ENCODE measurements around the gene SBK3. TPM values are rescaled to one million over a fixed set of nuclear protein-coding genes. Genes with fewer than 3 reads are reported as not detected.
"Not testable (repeated sequence)": the region's sequence is repeated elsewhere in the genome, so short reads cannot be mapped to it uniquely, and the experiment has no call there.

SBK3 gene
- total RNA-seq, 6 donors from 2014 or later = 0.30 to 1.6 (median 0.94) TPM; not detected in 3

DNA sequence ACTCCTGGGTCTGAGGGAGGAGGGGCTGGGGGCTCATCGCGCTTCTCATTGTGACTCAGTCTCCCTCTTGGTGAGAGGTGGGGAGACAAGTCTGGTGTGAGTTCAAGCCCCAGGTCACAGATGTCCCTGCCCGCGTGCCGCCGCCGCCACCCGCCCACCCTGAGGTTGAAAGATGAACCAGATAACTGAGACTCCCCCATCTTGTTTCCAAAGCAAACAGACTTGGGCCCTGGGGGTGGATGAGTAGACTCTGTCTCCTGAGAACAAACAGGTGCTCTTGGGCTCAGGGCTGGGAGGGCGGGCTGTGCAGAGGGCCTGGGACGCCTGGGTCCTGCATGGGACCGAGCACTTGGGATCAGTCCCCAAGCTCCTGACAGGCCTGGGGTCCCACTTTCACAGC, 9.0 kb downstream of the SBK3 start:
- DNase-seq (no peak), ATAC-seq (ENCODE audit: low FRiP score in 2 of 2) (no peak)
- no peaks in the 10 kb centered on the region for H3K9me3 ChIP-seq
- 92 to 93% methylated on average over 2 to 8 of the region's 11 CpGs for WGBS, 2 donors
- H3K36me3 ChIP-seq = no peaks in the 10 kb centered on the region
- no peak overlapping the region for H3K27ac ChIP-seq
- H3K27me3 ChIP-seq = no peaks in the 10 kb centered on the region
- no peaks in the 10 kb centered on the region for H3K4me1 ChIP-seq
- TF ChIP-seq, protein P1, sequence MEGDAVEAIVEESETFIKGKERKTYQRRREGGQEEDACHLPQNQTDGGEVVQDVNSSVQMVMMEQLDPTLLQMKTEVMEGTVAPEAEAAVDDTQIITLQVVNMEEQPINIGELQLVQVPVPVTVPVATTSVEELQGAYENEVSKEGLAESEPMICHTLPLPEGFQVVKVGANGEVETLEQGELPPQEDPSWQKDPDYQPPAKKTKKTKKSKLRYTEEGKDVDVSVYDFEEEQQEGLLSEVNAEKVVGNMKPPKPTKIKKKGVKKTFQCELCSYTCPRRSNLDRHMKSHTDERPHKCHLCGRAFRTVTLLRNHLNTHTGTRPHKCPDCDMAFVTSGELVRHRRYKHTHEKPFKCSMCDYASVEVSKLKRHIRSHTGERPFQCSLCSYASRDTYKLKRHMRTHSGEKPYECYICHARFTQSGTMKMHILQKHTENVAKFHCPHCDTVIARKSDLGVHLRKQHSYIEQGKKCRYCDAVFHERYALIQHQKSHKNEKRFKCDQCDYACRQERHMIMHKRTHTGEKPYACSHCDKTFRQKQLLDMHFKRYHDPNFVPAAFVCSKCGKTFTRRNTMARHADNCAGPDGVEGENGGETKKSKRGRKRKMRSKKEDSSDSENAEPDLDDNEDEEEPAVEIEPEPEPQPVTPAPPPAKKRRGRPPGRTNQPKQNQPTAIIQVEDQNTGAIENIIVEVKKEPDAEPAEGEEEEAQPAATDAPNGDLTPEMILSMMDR (IDR thresholded peaks at IDR 0.05) = no peak
- no peak for TF ChIP-seq POLR2A (IDR thresholded peaks at IDR 0.05)
- TF ChIP-seq EP300 (IDR thresholded peaks at IDR 0.05) = no peak
- TF ChIP-seq POLR2AphosphoS5 (IDR thresholded peaks at IDR 0.05) = no peak
- H3K4me3 ChIP-seq = no peak overlapping the region

DNA sequence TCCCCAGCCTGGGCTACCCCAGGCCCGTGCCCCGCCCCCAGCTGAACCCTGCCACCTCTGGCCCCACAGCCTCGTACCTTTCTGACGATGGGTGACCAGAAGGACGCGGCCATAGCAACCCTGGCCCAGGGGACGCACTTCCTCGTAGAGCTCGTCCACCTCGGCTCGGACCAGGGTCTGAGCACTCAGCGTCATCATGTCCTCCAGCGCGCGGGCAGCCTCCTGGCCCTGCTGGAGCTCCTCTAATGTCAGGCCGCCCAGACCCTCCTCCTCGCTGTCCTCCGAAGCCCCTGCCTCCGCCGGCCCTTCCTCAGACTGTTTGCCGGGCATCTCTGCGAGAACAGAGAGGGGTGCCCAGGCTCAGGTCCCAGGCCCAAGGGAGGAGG, 9.4 kb downstream of the SBK3 start:
- Histone ChIP-seq H3K27ac (no peak overlapping the region), H3K36me3 (no peaks in the 10 kb centered on the region), H3K4me1 (no peaks in the 10 kb centered on the region), H3K9me3 (no peaks in the 10 kb centered on the region), H3K4me3 (no peak overlapping the region), H3K27me3 (no peaks in the 10 kb centered on the region)
- TF ChIP-seq POLR2AphosphoS5 (IDR thresholded peaks at IDR 0.05) (no peak), EP300 (IDR thresholded peaks at IDR 0.05) (no peak), POLR2A (IDR thresholded peaks at IDR 0.05) (no peak)
- TF ChIP-seq, protein P1 (IDR thresholded peaks at IDR 0.05) = no peak
- ATAC-seq (ENCODE audit: low FRiP score in 2 of 2) (no peak), DNase-seq (peak in 1 of 2 donors; percentile 81)
- 86 to 89% methylated on average over 7 to 22 of the region's 22 CpGs for WGBS, 2 donors

DNA sequence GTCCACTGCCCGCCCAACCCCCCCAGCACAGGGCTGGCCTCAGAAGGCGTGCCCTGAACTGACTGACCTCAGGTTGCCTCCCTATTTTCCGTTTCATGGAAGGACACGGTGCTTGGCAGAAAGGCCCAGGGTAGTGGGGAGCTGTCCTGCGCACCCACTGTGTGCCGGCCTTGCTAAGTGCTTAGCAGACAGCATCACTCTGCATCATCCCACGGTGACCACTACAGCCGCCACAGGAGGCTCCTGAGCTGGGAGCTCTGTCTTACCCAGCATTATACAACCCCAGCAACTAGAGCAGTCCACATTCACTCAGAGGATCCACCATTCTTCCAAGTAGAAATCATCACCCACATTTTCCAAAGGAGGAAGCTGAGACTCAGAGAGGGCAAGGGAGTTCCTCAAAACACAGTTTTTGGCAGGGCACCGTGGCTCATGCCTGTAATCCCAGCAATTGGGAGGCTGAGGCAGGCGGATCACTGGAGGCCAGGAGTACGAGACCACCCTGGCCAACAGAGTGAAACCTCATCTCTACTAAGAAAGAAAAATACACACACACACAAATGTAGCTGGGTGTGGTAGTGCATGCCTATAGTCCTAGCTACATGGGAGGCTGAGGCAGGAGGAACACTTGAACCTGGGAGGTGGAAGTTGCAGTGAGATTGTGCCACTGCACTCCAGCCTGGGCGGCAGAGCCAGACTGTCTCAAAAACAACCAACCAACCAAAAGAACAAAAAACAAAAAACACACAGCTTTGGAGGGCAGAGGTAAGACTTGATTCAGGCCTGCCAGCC, 10.0 kb downstream of the SBK3 start:
- no peak overlapping the region for H3K27ac ChIP-seq
- no peaks in the 10 kb centered on the region for H3K4me1 ChIP-seq
- H3K9me3 ChIP-seq = no peaks in the 10 kb centered on the region
- no peak for TF ChIP-seq POLR2AphosphoS5 (IDR thresholded peaks at IDR 0.05)
- TF ChIP-seq POLR2A (IDR thresholded peaks at IDR 0.05) = no peak
- TF ChIP-seq, protein P1 (IDR thresholded peaks at IDR 0.05) = no peak
- TF ChIP-seq EP300 (IDR thresholded peaks at IDR 0.05) = no peak
- DNase-seq (no peak), ATAC-seq (ENCODE audit: low FRiP score in 2 of 2) (no peak)
- no peaks in the 10 kb centered on the region for H3K36me3 ChIP-seq
- H3K27me3 ChIP-seq = no peaks in the 10 kb centered on the region
- no peak overlapping the region for H3K4me3 ChIP-seq
- WGBS, 2 donors = 79 to 84% methylated on average over 10 to 12 of the region's 12 CpGs

DNA sequence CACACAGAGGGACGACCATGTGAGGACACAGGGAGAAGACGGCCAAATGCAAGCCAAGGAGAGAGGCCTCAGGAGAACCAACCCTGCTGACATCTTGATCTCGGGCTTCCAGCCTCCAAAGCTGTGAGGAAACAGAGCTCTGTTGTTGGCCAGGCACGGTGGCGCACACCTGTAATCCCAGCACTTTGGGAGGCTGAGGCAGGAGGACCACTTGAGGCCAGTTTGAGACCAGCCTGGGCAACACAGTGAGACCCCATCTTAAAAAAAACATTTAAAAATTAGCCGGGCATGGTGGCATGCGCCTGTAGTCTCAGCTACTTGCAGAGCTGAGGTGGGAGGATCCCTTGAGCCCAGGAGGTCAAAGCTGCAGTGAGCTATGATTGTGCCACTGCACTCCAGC, 11.1 kb downstream of the SBK3 start:
- not testable (repeated sequence) for DNase-seq; H3K36me3 ChIP-seq; ATAC-seq (ENCODE audit: low FRiP score in 2 of 2); H3K4me3 ChIP-seq; H3K4me1 ChIP-seq; H3K27me3 ChIP-seq; H3K9me3 ChIP-seq; H3K27ac ChIP-seq
- 88 to 90% methylated on average over 7 of the region's 7 CpGs for whole genome bisulfite sequencing, 2 donors

DNA sequence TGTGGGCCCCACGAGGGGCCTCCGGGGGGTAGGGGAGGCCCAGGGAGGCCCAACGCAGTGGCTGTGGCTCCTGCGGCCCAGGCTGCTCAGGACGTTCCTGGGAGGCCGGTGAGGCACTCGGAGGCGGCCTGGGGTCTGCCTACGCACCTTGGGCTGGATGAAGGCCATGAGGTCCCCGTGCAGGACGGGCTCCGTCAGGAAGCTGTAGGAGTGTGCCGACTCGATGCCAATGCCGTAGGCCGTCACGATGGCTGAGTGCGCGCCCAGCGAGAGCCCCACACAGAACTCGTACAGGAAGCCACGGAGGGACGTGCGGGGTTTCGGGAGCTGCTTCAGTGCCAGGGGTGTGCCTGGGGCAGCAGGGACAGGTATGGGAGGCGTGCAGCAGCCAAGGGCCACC, 14.3 kb downstream of the SBK3 start:
- Histone ChIP-seq H3K27ac (no peak overlapping the region), H3K9me3 (no peaks in the 10 kb centered on the region), H3K27me3 (no peaks in the 10 kb centered on the region), H3K36me3 (no peaks in the 10 kb centered on the region), H3K4me1 (peaks cover 6 to 8% (median 6%) of the 10 kb centered on the region in 4 donors), H3K4me3 (no peak overlapping the region)
- ATAC-seq (ENCODE audit: low FRiP score in 2 of 2) (peak in 1 of 2 donors; percentile 23), DNase-seq (peak in 1 of 2 donors; percentile 80)
- WGBS, 2 donors = 91 to 92% methylated on average over 18 to 26 of the region's 26 CpGs
- TF ChIP-seq EP300 (IDR thresholded peaks at IDR 0.05) (no peak), POLR2A (IDR thresholded peaks at IDR 0.05) (no peak), POLR2AphosphoS5 (IDR thresholded peaks at IDR 0.05) (no peak)
- TF ChIP-seq, protein P1 (IDR thresholded peaks at IDR 0.05) = no peak

All from upper lobe of left lung (tissue), 6 donors.